Peyer's patch (tissue), 4 donors: Measurements from ENCODE around the gene MYCBPAP. TPM values are rescaled to one million over a fixed set of nuclear protein-coding genes. Genes with fewer than 3 reads are reported as not detected.

ENCODE experiments used
- DNase-seq, 3 donors: peaks; one replicate each; pipeline ENCODE4 v3.0.0-alpha.2; 2017 to 2019
- H3K27ac ChIP-seq, 4 donors: fragments of 200-600 bp; sonication (generic); one replicate each; pipeline ENCODE4 v1.5.1; 2016 to 2019
- H3K27me3 ChIP-seq, 2 donors: fragments of 200-600 bp; sonication (generic); one replicate each; pipeline ENCODE4 v1.5.1; 2019
- H3K36me3 ChIP-seq, 3 donors: fragments of 200-600 bp; sonication (generic); one replicate each; pipeline ENCODE4 v1.5.1; 2016 to 2019
- H3K4me1 ChIP-seq, 4 donors: fragments of 200-600 bp; sonication (generic); one replicate each; pipeline ENCODE4 v1.5.1; 2016 to 2019
- H3K4me3 ChIP-seq, 4 donors: fragments of 200-600 bp; sonication (generic); 1 replicate in 3 of 4; 2 replicates in 1 of 4; pipeline ENCODE4 v1.5.1; 2016 to 2019; ENCODE audit warnings: mild to moderate bottlenecking in 1 of 4
- H3K9me3 ChIP-seq, 4 donors: fragments of 200-600 bp; sonication (generic); one replicate each; pipeline ENCODE4 v1.5.1; 2016 to 2019; ENCODE audit warnings: mild to moderate bottlenecking in 1 of 4
- POLR2A ChIP-seq, 2 donors: fragments of 450-650 bp; IDR thresholded peaks; one replicate each; pipeline ENCODE4 v1.5.1; 2017; ENCODE audit warnings: antibody characterized with exemption in 2 of 2, mild to moderate bottlenecking in 2 of 2, moderate library complexity in 2 of 2
- total RNA-seq, 4 donors: library from RNA; depleted of rRNA; stranded (reverse); fragments of >200 nt; gene quantifications; one replicate each; pipeline ENCODE4 v1.1.0, GENCODE V29; 2016
- TF ChIP-seq, protein P1 (sequence below), 6 experiments: fragments of 450-650 bp in 4 of 6; fragments of 200-600 bp in 2 of 6; sonication (generic) in 1 of 6; IDR thresholded peaks; one replicate each; pipeline ENCODE4 v1.5.1; 2017 to 2019; ENCODE audit warnings: antibody characterized with exemption in 6 of 6, mild to moderate bottlenecking in 3 of 6, moderate library complexity in 1 of 6

MYCBPAP gene, protein sequence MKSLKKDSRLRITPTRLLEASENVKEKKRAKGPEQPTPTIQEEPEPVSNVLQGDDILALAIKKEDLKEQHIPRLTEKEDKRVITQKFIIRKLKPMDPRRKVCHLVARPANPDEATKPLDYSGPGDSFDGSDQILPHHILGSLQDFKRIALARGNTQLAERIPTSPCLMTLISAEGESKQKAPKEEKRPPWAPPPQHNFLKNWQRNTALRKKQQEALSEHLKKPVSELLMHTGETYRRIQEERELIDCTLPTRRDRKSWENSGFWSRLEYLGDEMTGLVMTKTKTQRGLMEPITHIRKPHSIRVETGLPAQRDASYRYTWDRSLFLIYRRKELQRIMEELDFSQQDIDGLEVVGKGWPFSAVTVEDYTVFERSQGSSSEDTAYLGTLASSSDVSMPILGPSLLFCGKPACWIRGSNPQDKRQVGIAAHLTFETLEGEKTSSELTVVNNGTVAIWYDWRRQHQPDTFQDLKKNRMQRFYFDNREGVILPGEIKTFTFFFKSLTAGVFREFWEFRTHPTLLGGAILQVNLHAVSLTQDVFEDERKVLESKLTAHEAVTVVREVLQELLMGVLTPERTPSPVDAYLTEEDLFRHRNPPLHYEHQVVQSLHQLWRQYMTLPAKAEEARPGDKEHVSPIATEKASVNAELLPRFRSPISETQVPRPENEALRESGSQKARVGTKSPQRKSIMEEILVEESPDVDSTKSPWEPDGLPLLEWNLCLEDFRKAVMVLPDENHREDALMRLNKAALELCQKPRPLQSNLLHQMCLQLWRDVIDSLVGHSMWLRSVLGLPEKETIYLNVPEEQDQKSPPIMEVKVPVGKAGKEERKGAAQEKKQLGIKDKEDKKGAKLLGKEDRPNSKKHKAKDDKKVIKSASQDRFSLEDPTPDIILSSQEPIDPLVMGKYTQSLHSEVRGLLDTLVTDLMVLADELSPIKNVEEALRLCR
- 1 to 10 TPM in 1 of 4 donors, under 1 TPM in 1, not detected in 2; 0.53 to 1.1 TPM for total RNA-seq

DNA sequence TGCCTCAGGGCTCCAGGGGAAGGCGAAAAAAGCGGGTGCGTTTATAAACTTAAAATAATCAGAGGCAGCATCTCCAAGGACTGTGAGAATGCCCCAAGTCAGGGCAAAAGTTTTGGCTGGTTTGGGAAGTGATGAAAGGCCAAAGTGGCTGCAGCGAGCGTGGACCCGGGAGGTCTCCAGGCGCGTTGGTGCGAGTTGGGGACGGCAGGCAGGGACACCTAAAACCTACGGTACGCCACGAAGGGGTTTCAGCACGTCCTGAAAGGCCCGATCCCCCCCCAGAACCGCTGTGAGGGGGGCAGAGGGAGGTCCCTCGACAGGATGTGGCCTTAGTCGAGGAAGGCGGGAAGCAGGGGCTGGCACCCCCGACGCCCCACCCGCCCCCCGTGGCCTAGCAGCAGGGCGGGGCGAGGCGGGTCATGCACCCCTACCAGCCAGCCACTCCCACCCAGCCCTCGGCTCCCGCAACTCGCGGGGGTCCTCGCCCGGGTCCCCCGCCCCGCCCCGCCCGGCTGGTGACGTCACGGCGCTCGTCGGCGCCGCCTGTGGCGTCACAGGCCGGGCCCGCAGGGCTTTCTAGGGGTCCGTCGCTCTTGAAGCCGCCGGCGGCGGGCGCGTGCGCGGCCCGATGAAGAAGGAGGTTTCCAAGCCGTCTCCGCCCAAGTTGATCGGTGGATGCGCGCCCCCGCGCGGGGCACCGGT, at the start of gene MYCBPAP:
Gene MYCBPAP (plus strand): TSS at position 569 of the 702 bp plus-strand sequence. CDS start 236 bp downstream, outside the sequence.
- no peaks in the 10 kb centered on the region for H3K36me3 ChIP-seq
- H3K9me3 ChIP-seq: no peaks in the 10 kb centered on the region
- no peak for TF ChIP-seq POLR2A (IDR thresholded peaks at IDR 0.05)
- TF ChIP-seq, protein P1, sequence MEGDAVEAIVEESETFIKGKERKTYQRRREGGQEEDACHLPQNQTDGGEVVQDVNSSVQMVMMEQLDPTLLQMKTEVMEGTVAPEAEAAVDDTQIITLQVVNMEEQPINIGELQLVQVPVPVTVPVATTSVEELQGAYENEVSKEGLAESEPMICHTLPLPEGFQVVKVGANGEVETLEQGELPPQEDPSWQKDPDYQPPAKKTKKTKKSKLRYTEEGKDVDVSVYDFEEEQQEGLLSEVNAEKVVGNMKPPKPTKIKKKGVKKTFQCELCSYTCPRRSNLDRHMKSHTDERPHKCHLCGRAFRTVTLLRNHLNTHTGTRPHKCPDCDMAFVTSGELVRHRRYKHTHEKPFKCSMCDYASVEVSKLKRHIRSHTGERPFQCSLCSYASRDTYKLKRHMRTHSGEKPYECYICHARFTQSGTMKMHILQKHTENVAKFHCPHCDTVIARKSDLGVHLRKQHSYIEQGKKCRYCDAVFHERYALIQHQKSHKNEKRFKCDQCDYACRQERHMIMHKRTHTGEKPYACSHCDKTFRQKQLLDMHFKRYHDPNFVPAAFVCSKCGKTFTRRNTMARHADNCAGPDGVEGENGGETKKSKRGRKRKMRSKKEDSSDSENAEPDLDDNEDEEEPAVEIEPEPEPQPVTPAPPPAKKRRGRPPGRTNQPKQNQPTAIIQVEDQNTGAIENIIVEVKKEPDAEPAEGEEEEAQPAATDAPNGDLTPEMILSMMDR (IDR thresholded peaks at IDR 0.05): peak in 3 of 6 experiments; percentile 8 to 28 (median 14)
- H3K27ac ChIP-seq: peak within 1 kb of the TSS; percentile 66 to 73 (median 73)
- peaks cover 0 to 39% (median 6%) of the 10 kb centered on the region in 4 donors for H3K4me1 ChIP-seq
- H3K27me3 ChIP-seq: no peaks in the 10 kb centered on the region
- peak within 1 kb of the TSS; percentile 58 to 80 (median 64) for H3K4me3 ChIP-seq
- peak; percentile 83 to 92 (median 89) for DNase-seq

DNA sequence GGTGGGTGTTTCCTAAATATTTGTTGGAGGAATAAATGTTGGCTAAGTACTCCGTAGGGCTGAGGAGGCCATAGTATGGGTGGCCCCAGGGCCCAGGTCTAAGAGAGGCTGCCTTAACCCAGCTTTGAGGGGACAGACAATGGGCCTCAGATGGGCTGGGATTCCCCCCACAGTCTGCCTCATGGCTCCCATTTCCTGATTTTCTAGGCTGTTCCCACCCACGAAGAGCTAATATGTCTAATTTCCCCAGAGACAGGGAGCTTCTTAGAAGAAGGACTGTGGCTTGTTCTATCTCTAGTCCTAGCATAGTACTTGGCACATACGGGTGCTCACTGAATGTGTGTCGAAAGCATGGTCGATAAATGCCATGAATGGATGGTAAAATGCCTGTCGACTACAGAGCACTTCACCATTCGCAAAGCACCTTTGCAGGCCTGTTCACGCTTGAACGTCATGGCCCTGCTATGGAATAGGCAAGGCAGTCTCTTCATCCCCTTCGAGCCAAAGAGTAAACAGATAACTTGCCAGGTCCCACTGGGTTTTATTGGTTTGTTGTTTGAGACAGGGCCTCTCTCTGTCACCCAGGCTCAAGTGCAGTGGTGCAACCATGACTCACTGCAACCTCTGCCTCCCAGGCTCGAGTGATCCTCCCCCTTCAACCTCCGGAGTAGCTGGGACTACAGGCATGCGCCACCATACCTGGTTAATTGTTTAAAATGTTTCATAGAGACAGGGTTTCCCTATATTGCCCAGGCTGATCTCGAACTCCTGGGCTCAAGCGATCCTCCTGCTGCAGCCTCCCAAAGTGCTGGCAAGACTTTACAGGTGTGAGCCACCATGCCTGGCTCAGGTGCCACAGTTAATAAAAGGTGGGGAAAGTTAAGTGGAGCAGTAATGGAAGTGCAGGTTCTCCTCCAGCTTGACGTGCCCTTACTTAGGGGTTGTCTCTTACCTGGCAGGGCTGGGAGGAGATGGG, 49.2 kb upstream of the MYCBPAP start:
- Histone ChIP-seq H3K27me3 (no peaks in the 10 kb centered on the region), H3K4me1 (peaks cover 0 to 10% (median 0%) of the 10 kb centered on the region in 4 donors), H3K4me3 (no peak overlapping the region), H3K9me3 (no peaks in the 10 kb centered on the region), H3K27ac (peak overlapping the region in 2 of 4 donors; percentile 17 to 51), H3K36me3 (peaks cover 0 to 19% (median 0%) of the 10 kb centered on the region in 3 donors)
- DNase-seq: peak in 1 of 3 donors; percentile 78
- no peak for TF ChIP-seq POLR2A (IDR thresholded peaks at IDR 0.05)
- TF ChIP-seq, protein P1 (IDR thresholded peaks at IDR 0.05): no peak

DNA sequence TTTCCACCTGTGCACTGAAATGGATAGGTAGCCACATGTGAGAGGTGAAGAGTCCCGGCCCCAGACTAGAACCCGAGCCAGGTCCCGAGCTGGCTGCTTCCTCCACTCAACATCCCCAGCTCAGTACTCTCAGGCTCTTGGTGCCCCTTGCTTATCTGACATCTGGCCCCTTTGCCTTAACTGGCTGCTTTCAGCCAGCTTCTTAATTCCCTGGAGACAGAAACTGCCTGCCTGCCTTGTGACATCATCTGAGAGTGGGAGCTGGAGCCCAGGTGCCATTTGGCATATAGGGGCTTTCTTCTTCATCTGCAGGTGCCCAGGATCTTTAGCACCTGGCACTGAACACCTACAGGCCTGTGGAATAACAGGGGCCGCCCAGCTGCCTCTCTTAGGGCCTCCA, 48.5 kb upstream of the MYCBPAP start:
- Histone ChIP-seq H3K9me3 (no peaks in the 10 kb centered on the region), H3K27ac (peak overlapping the region in 1 of 4 donors; percentile 51), H3K4me3 (no peak overlapping the region), H3K4me1 (peaks cover 0 to 10% (median 0%) of the 10 kb centered on the region in 4 donors), H3K27me3 (no peaks in the 10 kb centered on the region), H3K36me3 (peaks cover 0 to 24% (median 0%) of the 10 kb centered on the region in 3 donors)
- no peak for DNase-seq
- TF ChIP-seq POLR2A (IDR thresholded peaks at IDR 0.05): no peak
- TF ChIP-seq, protein P1 (IDR thresholded peaks at IDR 0.05): no peak

DNA sequence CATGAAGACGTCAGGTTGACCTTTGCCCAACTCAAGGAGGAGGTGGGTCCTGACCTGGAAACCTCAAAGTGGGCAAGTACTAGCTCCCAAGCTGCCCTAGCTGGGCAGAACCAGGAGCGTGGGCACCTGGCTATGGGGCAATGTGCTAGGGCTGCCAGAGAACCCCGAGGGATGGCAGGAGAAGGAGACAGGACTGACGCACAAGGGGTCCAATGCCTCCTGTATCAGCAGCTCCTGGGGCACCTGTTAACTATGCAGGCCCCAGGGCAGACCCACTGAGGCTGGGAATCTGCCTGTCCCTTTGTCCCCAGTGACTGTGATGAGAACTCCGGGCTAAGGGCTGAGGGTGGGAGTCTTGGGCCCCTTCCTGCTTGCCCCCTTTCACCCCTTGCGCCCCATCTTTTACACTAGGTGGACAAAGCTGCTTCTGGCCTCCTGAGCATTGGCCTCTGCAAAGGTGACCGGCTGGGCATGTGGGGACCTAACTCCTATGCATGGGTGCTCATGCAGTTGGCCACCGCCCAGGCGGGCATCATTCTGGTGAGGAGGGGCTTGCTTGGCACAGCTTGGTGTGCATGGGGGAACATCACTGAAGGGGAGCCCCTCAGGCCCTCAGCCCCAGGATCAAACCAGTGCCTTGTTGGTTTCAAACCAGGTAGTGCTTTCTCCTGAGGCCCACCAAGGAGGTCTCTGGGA, 47.3 kb upstream of the MYCBPAP start:
- Histone ChIP-seq H3K4me3 (no peak overlapping the region), H3K27ac (no peak overlapping the region), H3K27me3 (no peaks in the 10 kb centered on the region), H3K9me3 (no peaks in the 10 kb centered on the region), H3K36me3 (peaks cover 0 to 24% (median 0%) of the 10 kb centered on the region in 3 donors), H3K4me1 (peaks cover 0 to 16% (median 0%) of the 10 kb centered on the region in 4 donors)
- TF ChIP-seq POLR2A (IDR thresholded peaks at IDR 0.05): no peak
- TF ChIP-seq, protein P1 (IDR thresholded peaks at IDR 0.05): no peak
- no peak for DNase-seq
